Thoracic aorta (tissue), 2 donors: ENCODE data around the gene INPP4B. TPM values are rescaled to one million over a fixed set of nuclear protein-coding genes. Genes with fewer than 3 reads are reported as not detected.

Source experiments
- ATAC-seq: fragments of 150-250 bp; one replicate; pipeline ENCODE4 v1.8.0; 2017; ENCODE audit warnings: low read depth; ENCODE audit not compliant: insufficient number of reproducible peaks, low FRiP score
- DNase-seq: peaks from one replicate; pipeline ENCODE4 v3.0.0-alpha.2; 2020; ENCODE audit warnings: low spot score
- H3K27ac ChIP-seq, 2 donors: fragments of 200-600 bp; sonication (generic); 1 replicate in 1 of 2; 2 replicates in 1 of 2; pipeline ENCODE4 v1.5.1; 2016; ENCODE audit warnings: mild to moderate bottlenecking in 2 of 2, moderate library complexity in 2 of 2
- H3K27me3 ChIP-seq: fragments of 200-600 bp; sonication (generic); replicated peaks from 2 replicates; pipeline ENCODE4 v1.6.0; 2016; ENCODE audit warnings: mild to moderate bottlenecking; ENCODE audit not compliant: insufficient read depth
- H3K36me3 ChIP-seq: fragments of 200-600 bp; sonication (generic); one replicate; pipeline ENCODE4 v1.5.1; 2016
- H3K4me1 ChIP-seq, 2 donors: fragments of 200-600 bp; sonication (generic); 1 replicate in 1 of 2; 2 replicates in 1 of 2; pipeline versions ENCODE4 v1.5.1 to v1.6.0; 2016; ENCODE audit warnings: low read depth in 2 of 2, mild to moderate bottlenecking in 1 of 2; ENCODE audit not compliant: control insufficient read depth in 1 of 2
- H3K4me3 ChIP-seq: fragments of 200-600 bp; sonication (generic); 2 replicates; pipeline ENCODE4 v1.5.1; 2016; ENCODE audit warnings: mild to moderate bottlenecking
- H3K9me3 ChIP-seq: fragments of 200-600 bp; sonication (generic); 2 replicates; pipeline ENCODE4 v1.5.1; 2016
- CTCF ChIP-seq: fragments of 200-600 bp; sonication (generic); IDR thresholded peaks from one replicate; pipeline ENCODE4 v1.5.1; 2019; ENCODE audit warnings: antibody characterized with exemption
- total RNA-seq, 2 donors: library from RNA; depleted of rRNA; stranded (reverse); fragments of >200 nt; gene quantifications; one replicate each; pipeline versions ENCODE4 v1.1.0 to v1.2.3, GENCODE V29; 2016

The INPP4B gene
- total RNA-seq, 2 donors from 2014 or later = 21.1 to 30.4 TPM

- H3K27ac ChIP-seq = peak overlapping the region in 1 of 2 donors; percentile 4
- no peak for ATAC-seq
- TF ChIP-seq CTCF = no peak
- H3K9me3 ChIP-seq = no peaks in the 10 kb centered on the region
- H3K27me3 ChIP-seq = no peaks in the 10 kb centered on the region
- H3K4me3 ChIP-seq = no peak overlapping the region
- peaks cover 0 to 18% of the 10 kb centered on the region in 2 donors for H3K4me1 ChIP-seq
- no peak for DNase-seq
- H3K36me3 ChIP-seq = no peaks in the 10 kb centered on the region
These were observed 149.6 kb downstream of the INPP4B start for GRCh38 chr4:142696334-142697122.

DNA sequence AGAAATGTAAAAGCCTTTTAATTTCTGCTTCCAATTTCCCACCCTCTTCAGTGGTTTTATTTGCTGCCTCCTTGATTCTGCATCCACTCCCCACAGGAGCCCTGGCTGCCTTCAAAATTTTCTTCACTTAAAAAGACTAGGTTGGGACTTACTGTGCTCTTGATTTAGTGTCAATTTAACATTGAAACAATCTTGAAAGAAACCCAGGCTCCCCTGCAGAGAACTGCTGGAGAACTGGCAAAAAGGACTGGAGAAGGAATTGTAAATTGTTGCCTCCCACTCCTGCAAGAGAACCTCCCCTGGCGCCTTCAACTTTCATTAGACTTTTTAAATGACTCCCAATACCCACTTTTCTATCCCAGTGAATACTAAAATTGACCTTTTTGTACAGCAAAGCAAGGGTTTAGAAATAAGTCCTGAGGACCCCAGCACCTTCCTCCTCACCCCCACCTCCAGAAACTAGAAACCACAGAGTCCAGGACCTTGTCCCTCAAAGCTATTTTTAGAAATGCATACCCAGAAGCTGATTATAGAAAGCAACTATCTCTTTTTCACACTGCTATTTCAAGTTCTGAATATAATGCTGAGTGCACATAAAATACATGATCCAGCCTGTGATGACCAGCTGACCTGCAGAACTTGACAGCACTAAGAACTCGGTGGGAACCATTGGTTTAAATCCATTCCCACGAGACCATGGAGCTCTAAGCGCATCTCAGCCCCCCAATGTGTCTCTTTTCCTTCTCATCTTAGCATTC lies 155.5 kb downstream of the INPP4B start:
- Histone ChIP-seq H3K27me3 (no peaks in the 10 kb centered on the region), H3K27ac (no peak overlapping the region), H3K36me3 (no peaks in the 10 kb centered on the region), H3K4me3 (no peak overlapping the region), H3K4me1 (peaks cover 0 to 23% of the 10 kb centered on the region in 2 donors), H3K9me3 (no peaks in the 10 kb centered on the region)
- TF ChIP-seq CTCF = no peak
- DNase-seq (no peak), ATAC-seq (no peak)

DNA sequence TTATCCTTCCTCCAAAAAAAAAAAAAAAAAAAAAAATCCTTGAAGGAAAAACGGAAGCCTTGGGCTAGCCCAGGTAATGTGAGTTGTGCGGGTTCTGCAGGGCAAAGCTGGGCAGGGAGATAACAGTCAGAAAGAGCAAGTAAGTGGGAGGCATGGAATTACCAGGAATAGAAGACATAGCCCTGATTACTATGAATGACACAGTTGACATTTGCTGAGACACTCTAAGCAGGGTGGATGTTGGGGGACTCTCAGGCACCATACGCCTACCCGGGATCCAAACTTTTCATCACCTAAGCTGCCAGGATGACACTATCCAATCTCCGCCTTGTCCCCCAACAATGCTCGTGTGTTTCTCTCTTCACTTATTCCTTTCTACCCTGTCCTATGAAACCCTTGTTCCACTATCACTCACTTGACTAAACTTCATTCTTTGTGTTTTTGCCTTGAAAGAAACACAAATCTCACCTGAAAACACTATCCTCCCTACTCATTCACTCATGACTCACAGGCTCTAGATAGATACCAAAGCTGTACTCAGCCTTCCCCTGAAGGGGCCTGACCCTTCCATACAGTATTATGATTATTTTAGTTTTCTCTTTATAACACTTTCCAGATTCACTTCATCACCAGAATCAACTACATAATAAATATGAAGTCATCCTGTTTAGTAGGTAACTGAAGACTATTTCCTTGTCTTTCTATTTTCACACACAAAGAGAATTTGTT lies 158.4 kb downstream of the INPP4B start:
- no peaks in the 10 kb centered on the region for H3K27me3 ChIP-seq
- peaks cover 0 to 23% of the 10 kb centered on the region in 2 donors for H3K4me1 ChIP-seq
- TF ChIP-seq CTCF = no peak
- H3K4me3 ChIP-seq = no peak overlapping the region
- no peak overlapping the region for H3K27ac ChIP-seq
- no peaks in the 10 kb centered on the region for H3K36me3 ChIP-seq
- no peak for DNase-seq
- ATAC-seq = no peak
- H3K9me3 ChIP-seq = no peaks in the 10 kb centered on the region

- no peak overlapping the region for H3K27ac ChIP-seq
- peaks cover 0 to 23% of the 10 kb centered on the region in 2 donors for H3K4me1 ChIP-seq
- no peak for TF ChIP-seq CTCF
- H3K27me3 ChIP-seq = no peaks in the 10 kb centered on the region
- H3K9me3 ChIP-seq = no peaks in the 10 kb centered on the region
- ATAC-seq (no peak), DNase-seq (no peak)
- H3K4me3 ChIP-seq = no peak overlapping the region
- H3K36me3 ChIP-seq = no peaks in the 10 kb centered on the region
These were observed 160.0 kb downstream of the INPP4B start for GRCh38 chr4:142686081-142686480.

DNA sequence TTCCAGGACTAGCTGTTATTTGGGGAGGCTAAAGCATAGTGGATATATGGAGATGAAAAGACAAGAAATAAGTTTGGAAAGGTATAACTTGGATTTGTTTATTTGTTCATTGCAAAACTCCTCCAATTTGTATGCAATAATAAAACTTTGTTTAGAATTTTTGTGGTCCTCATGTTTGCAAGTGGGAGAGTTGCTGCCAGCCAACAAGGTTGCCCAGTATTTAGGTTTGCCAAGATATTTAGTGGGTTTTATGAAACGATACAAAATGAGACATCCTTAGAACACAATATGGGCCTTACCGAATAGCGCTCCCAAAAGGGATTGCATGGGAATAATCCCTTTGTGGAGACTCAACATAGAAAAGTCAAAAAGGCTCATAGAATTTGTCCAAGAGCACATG lies 162.1 kb downstream of the INPP4B start:
- no peaks in the 10 kb centered on the region for H3K27me3 ChIP-seq
- ATAC-seq (no peak), DNase-seq (no peak)
- H3K36me3 ChIP-seq = no peaks in the 10 kb centered on the region
- no peak overlapping the region for H3K4me3 ChIP-seq
- H3K27ac ChIP-seq = no peak overlapping the region
- no peak for TF ChIP-seq CTCF
- H3K9me3 ChIP-seq = no peaks in the 10 kb centered on the region
- peaks cover 0 to 23% of the 10 kb centered on the region in 2 donors for H3K4me1 ChIP-seq
